ENCODE measurements around the gene RIMKLA. TPM values are rescaled to one million over a fixed set of nuclear protein-coding genes. Genes with fewer than 3 reads are reported as not detected.

The RIMKLA gene
- total and polyA plus RNA-seq, 7 donors = 0.12 to 1.2 (median 1.0) TPM

DNA sequence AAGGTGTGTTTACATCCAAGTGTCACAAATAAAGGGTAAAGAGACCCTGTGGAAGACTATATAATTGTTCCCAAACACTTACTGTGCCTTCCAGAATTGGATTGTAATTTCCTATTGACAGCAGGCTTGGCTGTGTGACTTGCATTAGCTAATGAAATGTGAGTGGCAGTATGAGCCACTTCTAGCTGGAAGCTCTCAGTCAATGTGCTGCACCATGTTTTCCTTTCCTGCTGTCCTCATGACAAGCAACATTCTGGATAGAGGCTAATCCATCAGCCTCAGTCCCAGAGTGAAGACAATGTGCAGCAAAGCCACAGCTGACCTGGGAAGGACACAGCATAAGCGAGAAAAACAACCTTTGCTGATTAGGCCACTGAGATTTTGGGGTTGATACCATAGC, 39.7 kb upstream of the RIMKLA start:
- Histone ChIP-seq H3K4me1 (peaks cover 4% of the 10 kb centered on the region), H3K27ac (no peak overlapping the region), H3K36me3 (ENCODE audit: insufficient read depth in 1 of 2, low read depth in 1 of 2) (no peaks in the 10 kb centered on the region), H3K4me3 (no peak overlapping the region), H3K9me3 (no peaks in the 10 kb centered on the region), H3K27me3 (ENCODE audit: insufficient read depth in 3 of 3, low read length in 2 of 3) (peaks cover 0 to 5% (median 0%) of the 10 kb centered on the region in 3 donors)
- WGBS, 3 donors = 90 to 94% (median 93%) methylated on average over 1 of the region's 1 CpG
- ATAC-seq (no peak), DNase-seq (no peak)
- TF ChIP-seq, protein P1, sequence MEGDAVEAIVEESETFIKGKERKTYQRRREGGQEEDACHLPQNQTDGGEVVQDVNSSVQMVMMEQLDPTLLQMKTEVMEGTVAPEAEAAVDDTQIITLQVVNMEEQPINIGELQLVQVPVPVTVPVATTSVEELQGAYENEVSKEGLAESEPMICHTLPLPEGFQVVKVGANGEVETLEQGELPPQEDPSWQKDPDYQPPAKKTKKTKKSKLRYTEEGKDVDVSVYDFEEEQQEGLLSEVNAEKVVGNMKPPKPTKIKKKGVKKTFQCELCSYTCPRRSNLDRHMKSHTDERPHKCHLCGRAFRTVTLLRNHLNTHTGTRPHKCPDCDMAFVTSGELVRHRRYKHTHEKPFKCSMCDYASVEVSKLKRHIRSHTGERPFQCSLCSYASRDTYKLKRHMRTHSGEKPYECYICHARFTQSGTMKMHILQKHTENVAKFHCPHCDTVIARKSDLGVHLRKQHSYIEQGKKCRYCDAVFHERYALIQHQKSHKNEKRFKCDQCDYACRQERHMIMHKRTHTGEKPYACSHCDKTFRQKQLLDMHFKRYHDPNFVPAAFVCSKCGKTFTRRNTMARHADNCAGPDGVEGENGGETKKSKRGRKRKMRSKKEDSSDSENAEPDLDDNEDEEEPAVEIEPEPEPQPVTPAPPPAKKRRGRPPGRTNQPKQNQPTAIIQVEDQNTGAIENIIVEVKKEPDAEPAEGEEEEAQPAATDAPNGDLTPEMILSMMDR (IDR thresholded peaks at IDR 0.05) = no peak
- intact Hi-C loops (cut with DNase I) = loop anchor here in 1 of 2 donors (10.0 kb wide), 2 partner anchors 314 to 414 kb away; partner anchors contain the start of gene PPIH

DNA sequence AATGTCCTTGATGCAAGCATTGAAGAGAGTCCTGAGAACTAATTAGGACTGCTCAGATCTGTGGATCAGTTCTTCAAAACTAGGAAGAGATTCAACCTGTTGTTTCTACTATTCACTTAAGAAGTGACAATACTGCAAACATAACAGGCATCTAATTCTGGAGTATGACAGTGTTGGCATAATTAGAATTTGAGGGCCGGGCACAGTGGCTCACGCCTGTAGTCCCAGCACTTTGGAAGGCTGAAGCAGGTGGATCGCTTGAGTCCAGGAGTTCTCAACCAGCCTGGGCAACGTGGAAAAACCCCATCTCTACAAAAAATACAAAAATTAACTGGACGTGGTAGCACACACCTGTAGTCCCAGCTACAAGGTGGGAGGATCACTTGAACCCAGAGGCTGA, 37.5 kb upstream of the RIMKLA start:
- no peak for ATAC-seq

DNA sequence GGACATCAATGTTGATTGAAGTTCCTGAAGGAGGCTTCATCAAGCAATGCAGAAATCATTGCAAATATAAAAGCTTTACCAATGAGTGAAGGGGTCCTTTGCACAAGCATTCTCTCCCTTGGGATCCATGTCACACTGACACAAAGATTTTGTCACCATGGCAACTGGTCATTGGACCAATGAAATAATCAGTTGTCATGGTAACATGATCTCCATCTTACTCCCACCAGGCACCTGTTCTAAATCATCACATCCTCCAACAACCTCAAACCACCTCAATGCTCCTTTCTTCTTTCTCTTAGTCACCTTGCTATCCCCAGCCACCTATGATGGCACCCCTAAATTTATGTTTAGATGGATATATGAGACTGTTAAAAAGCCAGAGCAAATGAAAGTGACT, 32.1 kb upstream of the RIMKLA start:
- Histone ChIP-seq H3K4me3 (no peak overlapping the region), H3K27me3 (ENCODE audit: insufficient read depth in 3 of 3, low read length in 2 of 3) (peaks cover 0 to 5% (median 0%) of the 10 kb centered on the region in 3 donors), H3K4me1 (no peaks in the 10 kb centered on the region), H3K9me3 (no peaks in the 10 kb centered on the region), H3K36me3 (ENCODE audit: insufficient read depth in 1 of 2, low read depth in 1 of 2) (no peaks in the 10 kb centered on the region), H3K27ac (no peak overlapping the region)
- no peak for DNase-seq
- no peak for ATAC-seq
- TF ChIP-seq, protein P1 (IDR thresholded peaks at IDR 0.05) = no peak
- intact Hi-C loops (cut with DNase I) = loop anchor here in 1 of 2 donors (10.0 kb wide), 2 partner anchors 306 to 406 kb away; partner anchors contain the start of gene PPIH

More for the DNA sequence above, 37.5 kb upstream of the RIMKLA start:
- Histone ChIP-seq H3K27me3 (ENCODE audit: insufficient read depth in 3 of 3, low read length in 2 of 3) (peaks cover 0 to 5% (median 0%) of the 10 kb centered on the region in 3 donors), H3K36me3 (ENCODE audit: insufficient read depth in 1 of 2, low read depth in 1 of 2) (no peaks in the 10 kb centered on the region), H3K4me1 (no peaks in the 10 kb centered on the region), H3K27ac (no peak overlapping the region), H3K4me3 (no peak overlapping the region), H3K9me3 (no peaks in the 10 kb centered on the region)
- TF ChIP-seq, protein P1 (IDR thresholded peaks at IDR 0.05) = no peak
- WGBS, 3 donors = 54 to 69% (median 59%) methylated on average over 5 of the region's 5 CpGs
- no peak for DNase-seq
- intact Hi-C loops (cut with DNase I) = loop anchor here in 1 of 2 donors (10.0 kb wide), 2 partner anchors 312 to 412 kb away; partner anchors contain the start of gene PPIH

DNA sequence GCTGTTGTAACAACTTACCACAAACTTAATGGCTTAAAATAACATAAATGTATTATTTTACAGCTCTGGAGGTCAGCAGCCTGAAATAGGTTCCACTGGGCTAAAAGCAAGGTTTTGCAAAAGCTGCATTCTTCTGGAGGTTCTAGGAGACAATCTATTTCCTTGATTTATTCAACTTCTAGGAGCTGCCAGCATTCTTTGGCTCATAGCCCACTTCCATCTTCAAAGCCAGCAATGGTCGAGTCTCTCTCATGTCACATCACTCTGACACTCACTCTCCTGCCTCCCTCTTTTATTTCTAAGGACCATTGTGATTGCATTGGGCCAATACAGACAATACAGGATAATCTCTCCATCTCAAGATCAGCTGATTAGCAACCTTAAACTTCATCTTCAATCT, 30.5 kb upstream of the RIMKLA start:
- Histone ChIP-seq H3K9me3 (no peaks in the 10 kb centered on the region), H3K36me3 (ENCODE audit: insufficient read depth in 1 of 2, low read depth in 1 of 2) (no peaks in the 10 kb centered on the region), H3K27me3 (ENCODE audit: insufficient read depth in 3 of 3, low read length in 2 of 3) (peaks cover 0 to 3% (median 0%) of the 10 kb centered on the region in 3 donors), H3K4me1 (no peaks in the 10 kb centered on the region), H3K27ac (no peak overlapping the region), H3K4me3 (no peak overlapping the region)
- TF ChIP-seq, protein P1 (IDR thresholded peaks at IDR 0.05) = no peak
- DNase-seq (no peak), ATAC-seq (no peak)
- intact Hi-C loops (cut with DNase I) = no loop called here
- WGBS, 3 donors = 0 to 5% (median 2%) methylated on average over 1 of the region's 1 CpG

DNA sequence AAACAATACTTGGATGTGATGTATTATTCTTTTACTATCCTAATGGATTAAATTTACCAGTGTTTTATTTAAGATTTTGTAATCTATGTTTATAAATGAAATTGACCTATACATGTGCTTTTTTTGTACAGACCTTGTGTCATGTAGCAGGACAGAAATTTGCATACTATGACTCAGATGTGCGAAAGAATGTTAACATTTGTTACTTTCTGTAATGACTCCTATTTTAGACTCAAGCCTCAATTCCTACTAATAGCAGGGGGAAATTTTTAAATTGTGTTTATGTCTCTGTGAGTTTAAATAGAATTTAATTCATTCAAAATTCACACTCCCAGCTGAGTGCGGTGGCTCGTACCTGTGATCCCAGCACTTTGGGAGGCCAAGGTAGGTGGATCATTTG, 21.8 kb upstream of the RIMKLA start:
- Histone ChIP-seq H3K4me1 (no peaks in the 10 kb centered on the region), H3K9me3 (no peaks in the 10 kb centered on the region), H3K27ac (no peak overlapping the region), H3K4me3 (no peak overlapping the region), H3K36me3 (ENCODE audit: insufficient read depth in 1 of 2, low read depth in 1 of 2) (no peaks in the 10 kb centered on the region), H3K27me3 (ENCODE audit: insufficient read depth in 3 of 3, low read length in 2 of 3) (no peaks in the 10 kb centered on the region)
- intact Hi-C loops (cut with DNase I) = no loop called here
- ATAC-seq (no peak), DNase-seq (no peak)
- 92 to 99% (median 94%) methylated on average over 3 of the region's 3 CpGs for WGBS, 3 donors
- TF ChIP-seq, protein P1 (IDR thresholded peaks at IDR 0.05) = no peak

All from psoas muscle (tissue), 8 donors.